Lower leg skin (tissue), 3 donors: ENCODE results near the gene PLEKHM3.

Experiments used
- POLR2A ChIP-seq, 2 donors: fragments of 450-650 bp; IDR thresholded peaks; one replicate each; pipeline ENCODE4 v1.6.1; 2016 to 2017; ENCODE audit warnings: antibody characterized with exemption in 2 of 2, mild to moderate bottlenecking in 1 of 2, moderate library complexity in 1 of 2
- TF ChIP-seq, protein P1 (sequence below), 3 donors: fragments of 450-650 bp; IDR thresholded peaks; one replicate each; pipeline ENCODE4 v1.5.1; 2016; ENCODE audit warnings: antibody characterized with exemption in 3 of 3, mild to moderate bottlenecking in 3 of 3, moderate library complexity in 2 of 3

DNA sequence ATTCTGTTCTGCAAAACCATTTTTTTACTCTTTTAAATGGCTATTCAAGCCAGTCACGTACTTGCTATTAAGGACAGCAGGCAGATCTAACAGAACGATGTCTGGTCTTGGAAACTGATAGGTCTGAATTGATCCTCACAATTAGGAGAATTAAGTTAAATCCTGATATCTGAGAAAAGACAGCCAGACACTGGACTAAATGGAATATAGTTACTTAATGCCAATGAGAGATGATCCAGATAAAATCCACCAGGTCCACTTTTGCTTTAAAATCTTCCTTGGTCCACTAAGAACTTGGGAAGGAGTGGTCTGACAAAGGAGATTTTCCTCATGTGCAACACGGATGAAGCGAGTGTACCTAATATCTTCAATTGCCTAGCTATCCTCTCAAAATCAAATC is 86.9 kb downstream of the PLEKHM3 start:
- TF ChIP-seq, protein P1, sequence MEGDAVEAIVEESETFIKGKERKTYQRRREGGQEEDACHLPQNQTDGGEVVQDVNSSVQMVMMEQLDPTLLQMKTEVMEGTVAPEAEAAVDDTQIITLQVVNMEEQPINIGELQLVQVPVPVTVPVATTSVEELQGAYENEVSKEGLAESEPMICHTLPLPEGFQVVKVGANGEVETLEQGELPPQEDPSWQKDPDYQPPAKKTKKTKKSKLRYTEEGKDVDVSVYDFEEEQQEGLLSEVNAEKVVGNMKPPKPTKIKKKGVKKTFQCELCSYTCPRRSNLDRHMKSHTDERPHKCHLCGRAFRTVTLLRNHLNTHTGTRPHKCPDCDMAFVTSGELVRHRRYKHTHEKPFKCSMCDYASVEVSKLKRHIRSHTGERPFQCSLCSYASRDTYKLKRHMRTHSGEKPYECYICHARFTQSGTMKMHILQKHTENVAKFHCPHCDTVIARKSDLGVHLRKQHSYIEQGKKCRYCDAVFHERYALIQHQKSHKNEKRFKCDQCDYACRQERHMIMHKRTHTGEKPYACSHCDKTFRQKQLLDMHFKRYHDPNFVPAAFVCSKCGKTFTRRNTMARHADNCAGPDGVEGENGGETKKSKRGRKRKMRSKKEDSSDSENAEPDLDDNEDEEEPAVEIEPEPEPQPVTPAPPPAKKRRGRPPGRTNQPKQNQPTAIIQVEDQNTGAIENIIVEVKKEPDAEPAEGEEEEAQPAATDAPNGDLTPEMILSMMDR (IDR thresholded peaks at IDR 0.05) = no peak
- no peak for TF ChIP-seq POLR2A (IDR thresholded peaks at IDR 0.05)
